B cell (primary cell): Measurements from ENCODE around the gene LAP3.
"Not testable (repeated sequence)": the region's sequence is repeated elsewhere in the genome, so short reads cannot be mapped to it uniquely, and the experiment has no call there.

Experiments used
- CTCF ChIP-seq: fragments of 200-600 bp; IDR thresholded peaks from one replicate; pipeline ENCODE4 v1.8.0; 2022; ENCODE audit warnings: antibody characterized with exemption, mild to moderate bottlenecking
- EZH2 ChIP-seq: IDR thresholded peaks from 2 replicates; pipeline ENCODE4 v1.6.1; 2012; ENCODE audit warnings: borderline replicate concordance, low read depth, mild to moderate bottlenecking, moderate library complexity, low read length; ENCODE audit not compliant: insufficient read depth, poor library complexity, severe bottlenecking

DNA sequence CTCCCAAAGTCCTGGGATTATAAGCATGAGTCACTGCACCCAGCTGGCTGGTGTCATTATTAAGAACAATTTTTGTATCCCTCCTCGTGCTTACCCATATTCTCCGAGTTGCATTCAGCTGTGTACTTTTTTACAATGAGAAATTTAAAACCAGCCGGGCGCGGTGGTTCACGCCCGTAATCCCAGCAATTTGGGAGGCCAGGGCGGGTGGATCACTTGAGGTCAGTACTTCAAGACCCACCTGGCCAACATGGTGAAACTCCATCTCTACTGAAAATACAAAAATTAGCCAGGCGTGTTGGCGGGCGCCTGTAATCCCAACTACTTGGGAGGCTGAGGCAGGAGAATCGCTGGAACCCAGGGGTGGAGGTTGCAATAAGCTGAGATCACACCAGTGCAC lies 1.8 kb upstream of the LAP3 start:
- TF ChIP-seq CTCF, EZH2: not testable (repeated sequence)
